Measurements from ENCODE around the gene ABCA2. TPM values are rescaled to one million over a fixed set of nuclear protein-coding genes. Genes with fewer than 3 reads are reported as not detected.

Gene ABCA2
- total RNA-seq, 1 donor from 2014 or later, result 36.4 TPM

Other genes with a start within 250 kb of the ABCA2 start
- 27.7 TPM for gene TMEM141, start 236.9 kb downstream of the ABCA2 start, total RNA-seq
- gene CCDC183, start 231.9 kb downstream of the ABCA2 start, total RNA-seq, result 2.5 TPM
- gene RABL6, start 220.3 kb downstream of the ABCA2 start, total RNA-seq, result 35.8 TPM
- 2.8 TPM for gene AJM1, start 185.8 kb downstream of the ABCA2 start, total RNA-seq
- gene PHPT1, start 178.8 kb downstream of the ABCA2 start, total RNA-seq, result 99.7 TPM
- 2.8 TPM for gene MAMDC4, start 175.9 kb downstream of the ABCA2 start, total RNA-seq
- 124 TPM for gene EDF1, start 161.9 kb downstream of the ABCA2 start, total RNA-seq
- 10.1 TPM for gene TRAF2, start 141.7 kb downstream of the ABCA2 start, total RNA-seq
- gene FBXW5, start 83.5 kb downstream of the ABCA2 start, total RNA-seq, result 63.9 TPM
- gene C8G, start 83.0 kb downstream of the ABCA2 start, total RNA-seq, result not detected
- gene LCN12, start 76.0 kb downstream of the ABCA2 start, total RNA-seq, result 0.46 TPM
- gene PTGDS, start 50.7 kb downstream of the ABCA2 start, total RNA-seq, result 93.2 TPM
- gene LCNL1, start 45.2 kb downstream of the ABCA2 start, total RNA-seq, result 1.2 TPM
- 14.1 TPM for gene PAXX, start 35.8 kb downstream of the ABCA2 start, total RNA-seq
- gene CLIC3, start 31.7 kb downstream of the ABCA2 start, total RNA-seq, result not detected
- not detected for gene FUT7, start 3.9 kb upstream of the ABCA2 start, total RNA-seq
- gene NPDC1, start 17.9 kb upstream of the ABCA2 start, total RNA-seq, result 23.1 TPM
- 3.2 TPM for gene ENTPD2, start 25.8 kb upstream of the ABCA2 start, total RNA-seq
- gene SAPCD2, start 42.3 kb upstream of the ABCA2 start, total RNA-seq, result 4.2 TPM
- 0.69 TPM for gene UAP1L1, start 49.3 kb upstream of the ABCA2 start, total RNA-seq
- 44.8 TPM for gene MAN1B1, start 58.7 kb upstream of the ABCA2 start, total RNA-seq
- 38.8 TPM for gene DPP7, start 86.5 kb upstream of the ABCA2 start, total RNA-seq
- 69.0 TPM for gene GRIN1, start 110.9 kb upstream of the ABCA2 start, total RNA-seq
- not detected for gene LRRC26, start 141.8 kb upstream of the ABCA2 start, total RNA-seq
- gene TMEM210, start 143.8 kb upstream of the ABCA2 start, total RNA-seq, result not detected
- 24.0 TPM for gene ANAPC2, start 160.3 kb upstream of the ABCA2 start, total RNA-seq
- 27.5 TPM for gene SSNA1, start 160.4 kb upstream of the ABCA2 start, total RNA-seq
- gene TPRN, start 172.5 kb upstream of the ABCA2 start, total RNA-seq, result 7.8 TPM
- gene TMEM203, start 177.4 kb upstream of the ABCA2 start, total RNA-seq, result 38.8 TPM
- gene NDOR1, start 177.5 kb upstream of the ABCA2 start, total RNA-seq, result 3.9 TPM
- 1.8 TPM for gene RNF208, start 194.0 kb upstream of the ABCA2 start, total RNA-seq
- 0.92 TPM for gene CYSRT1, start 196.9 kb upstream of the ABCA2 start, total RNA-seq
- gene RNF224, start 199.3 kb upstream of the ABCA2 start, total RNA-seq, result not detected
- not detected for gene SLC34A3, start 202.7 kb upstream of the ABCA2 start, total RNA-seq
- 213 TPM for gene TUBB4B, start 213.1 kb upstream of the ABCA2 start, total RNA-seq
- gene STPG3, start 223.0 kb upstream of the ABCA2 start, total RNA-seq, result not detected
- 38.8 TPM for gene NELFB, start 227.1 kb upstream of the ABCA2 start, total RNA-seq
- 0.92 TPM for gene TOR4A, start 249.5 kb upstream of the ABCA2 start, total RNA-seq